Fibroblast of lung (primary cell): ENCODE data around the gene NUMBL. TPM values are rescaled to one million over a fixed set of nuclear protein-coding genes. Genes with fewer than 3 reads are reported as not detected.

Experiments
- DNase-seq, 2 donors: peaks; one replicate each; pipeline versions ENCODE4 v3.0.0 to v3.0.0-alpha.2; 2010; ENCODE audit warnings: low read depth in 2 of 2
- H2AFZ ChIP-seq: 2 replicates; pipeline ENCODE4 v1.5.1; 2012; ENCODE audit warnings: low read length, control low read depth, inconsistent platforms
- H3K27ac ChIP-seq: 2 replicates; pipeline ENCODE4 v1.5.1; 2011; ENCODE audit warnings: low read length, control low read depth; ENCODE audit not compliant: insufficient read depth
- H3K27me3 ChIP-seq: 2 replicates; pipeline ENCODE4 v1.5.1; 2011; ENCODE audit warnings: mild to moderate bottlenecking, low read length; ENCODE audit not compliant: control insufficient read depth, insufficient read depth
- H3K36me3 ChIP-seq: 2 replicates; pipeline ENCODE4 v1.5.1; 2011; ENCODE audit warnings: low read length; ENCODE audit not compliant: control insufficient read depth, insufficient read depth
- H3K4me1 ChIP-seq: 2 replicates; pipeline ENCODE4 v1.5.1; 2011; ENCODE audit warnings: low read length; ENCODE audit not compliant: control insufficient read depth, insufficient read depth; ENCODE audit errors: extremely low read depth
- H3K4me2 ChIP-seq: 2 replicates; pipeline ENCODE4 v1.5.1; 2011; ENCODE audit warnings: low read length, control low read depth; ENCODE audit not compliant: insufficient read depth; ENCODE audit errors: extremely low read depth
- H3K4me3 ChIP-seq, 4 experiments: fragments of 200-600 bp in 1 of 4; sonication (generic) in 1 of 4; replicated peaks in 1 of 4; 2 replicates each; pipeline ENCODE4 v1.5.1; 2011 to 2016; ENCODE audit warnings: low read length in 4 of 4, low read depth in 3 of 4, mild to moderate bottlenecking in 3 of 4, control low read depth in 2 of 4, inconsistent platforms in 1 of 4, mixed read lengths in 1 of 4; ENCODE audit not compliant: insufficient read depth in 1 of 4; ENCODE audit errors: control extremely low read depth in 1 of 4
- H3K79me2 ChIP-seq: 2 replicates; pipeline ENCODE4 v1.5.1; 2012; ENCODE audit warnings: mild to moderate bottlenecking, low read length, inconsistent platforms; ENCODE audit not compliant: control insufficient read depth, insufficient read depth
- H3K9ac ChIP-seq: 2 replicates; pipeline ENCODE4 v1.5.1; 2011; ENCODE audit warnings: mild to moderate bottlenecking, low read length, control low read depth; ENCODE audit not compliant: insufficient read depth
- H3K9me3 ChIP-seq: 2 replicates; pipeline ENCODE4 v1.5.1; 2012; ENCODE audit warnings: low read depth, low read length; ENCODE audit not compliant: control insufficient read depth, insufficient read depth
- H4K20me1 ChIP-seq: 2 replicates; pipeline ENCODE4 v1.5.1; 2011; ENCODE audit warnings: low read length; ENCODE audit not compliant: control insufficient read depth, insufficient read depth; ENCODE audit errors: extremely low read depth
- CTCF ChIP-seq, 2 donors: IDR thresholded peaks in 1 of 2; conservative IDR thresholded peaks in 1 of 2; 1 replicate in 1 of 2; 2 replicates in 1 of 2; pipeline ENCODE4 v1.5.1; 2011 to 2012; ENCODE audit warnings: low read length in 2 of 2, control low read depth in 1 of 2, inconsistent platforms in 1 of 2, low read depth in 1 of 2, mild to moderate bottlenecking in 1 of 2
- EZH2 ChIP-seq: IDR thresholded peaks from 2 replicates; pipeline ENCODE4 v1.5.1; 2012; ENCODE audit warnings: low read length, control low read depth, mild to moderate bottlenecking; ENCODE audit errors: missing control alignments
- polyA plus RNA-seq, 2 donors: library from polyadenylated mRNA; depleted of rRNA in 1 of 2; stranded (reverse) in 1 of 2; unstranded in 1 of 2; fragments of >200 nt; gene quantifications; 2 replicates each; pipeline ENCODE4 v1.2.1, GENCODE V29; 2011 to 2012; ENCODE audit warnings: missing spikeins in 1 of 2
- total RNA-seq: library from RNA; depleted of rRNA; stranded (reverse); fragments of >200 nt; gene quantifications from 2 replicates; pipeline ENCODE4 v1.2.1, GENCODE V29; 2014

The NUMBL gene
- total and polyA plus RNA-seq, 2 donors (not counting 1 experiment from before 2014, with no cell fraction given) = 28.2 to 33.4 TPM

GRCh38 chr19:40682431-40682964 lies 8.0 kb downstream of the NUMBL start:
- Histone ChIP-seq H2AFZ (no peak overlapping the region), H3K79me2 (peaks cover 7% of the 10 kb centered on the region), H3K27ac (no peak overlapping the region), H3K27me3 (no peaks in the 10 kb centered on the region), H3K36me3 (peaks cover 46% of the 10 kb centered on the region), H3K9me3 (no peaks in the 10 kb centered on the region), H3K4me1 (no peaks in the 10 kb centered on the region), H3K4me2 (no peak overlapping the region), H4K20me1 (no peaks in the 10 kb centered on the region), H3K9ac (peak overlapping the region; percentile 10), H3K4me3 (no peak overlapping the region)
- TF ChIP-seq EZH2 (no peak), CTCF (conservative IDR thresholded peaks at IDR 0.05 in 1 of 2, IDR thresholded peaks at IDR 0.05 in 1 of 2; ENCODE audit: low read depth in 1 of 2, low read length in 2 of 2) (no peak)
- DNase-seq = no peak

GRCh38 chr19:40681039-40681438 lies 9.4 kb downstream of the NUMBL start:
- Histone ChIP-seq H3K9ac (no peak overlapping the region), H2AFZ (no peak overlapping the region), H3K4me3 (no peak overlapping the region), H3K27ac (no peak overlapping the region), H3K27me3 (no peaks in the 10 kb centered on the region), H3K9me3 (no peaks in the 10 kb centered on the region), H4K20me1 (no peaks in the 10 kb centered on the region), H3K79me2 (no peaks in the 10 kb centered on the region), H3K4me2 (no peak overlapping the region), H3K36me3 (peaks cover 47% of the 10 kb centered on the region), H3K4me1 (no peaks in the 10 kb centered on the region)
- no peak for DNase-seq
- TF ChIP-seq EZH2 = no peak

- no peak overlapping the region for H3K4me3 ChIP-seq
- no peaks in the 10 kb centered on the region for H3K4me1 ChIP-seq
- H3K36me3 ChIP-seq = peaks cover 36% of the 10 kb centered on the region
- no peak for TF ChIP-seq CTCF (conservative IDR thresholded peaks at IDR 0.05 in 1 of 2, IDR thresholded peaks at IDR 0.05 in 1 of 2; ENCODE audit: low read depth in 1 of 2, low read length in 2 of 2)
- no peak for TF ChIP-seq EZH2
- no peaks in the 10 kb centered on the region for H3K27me3 ChIP-seq
- no peaks in the 10 kb centered on the region for H4K20me1 ChIP-seq
- no peak overlapping the region for H3K9ac ChIP-seq
- H3K9me3 ChIP-seq = no peaks in the 10 kb centered on the region
- H3K27ac ChIP-seq = no peak overlapping the region
- no peaks in the 10 kb centered on the region for H3K79me2 ChIP-seq
- H2AFZ ChIP-seq = no peak overlapping the region
- no peak for DNase-seq
- no peak overlapping the region for H3K4me2 ChIP-seq
Measured at GRCh38 chr19:40677156-40677555, 13.3 kb downstream of the NUMBL start.
